ENCODE measurements around the gene CDCA7L. TPM values are rescaled to one million over a fixed set of nuclear protein-coding genes. Genes with fewer than 3 reads are reported as not detected.

CDCA7L gene
- total RNA-seq, 1 donor = 30.0 TPM

- Histone ChIP-seq H3K36me3 (ENCODE audit: insufficient read depth, low read length) (no peaks in the 10 kb centered on the region), H3K9me3 (ENCODE audit: low read depth, low read length) (no peaks in the 10 kb centered on the region), H2AFZ (ENCODE audit: low read length) (no peak overlapping the region), H3K27me3 (ENCODE audit: insufficient read depth, low read length) (no peaks in the 10 kb centered on the region), H3K4me3 (ENCODE audit: insufficient read depth, low read length) (no peak overlapping the region), H3K27ac (ENCODE audit: low read depth, low read length) (no peak overlapping the region), H4K20me1 (ENCODE audit: insufficient read depth, low read length) (no peaks in the 10 kb centered on the region), H3K4me2 (ENCODE audit: insufficient read depth, low read length) (no peak overlapping the region), H3K4me1 (ENCODE audit: insufficient read depth, low read length) (no peaks in the 10 kb centered on the region), H3K79me2 (ENCODE audit: insufficient read depth, low read length) (no peaks in the 10 kb centered on the region)
- TF ChIP-seq CTCF (IDR thresholded peaks at IDR 0.05; ENCODE audit: extremely low read depth, low read depth, low read length) = no peak
- DNase-seq (ENCODE audit: insufficient read length, low spot score, missing footprints) = no peak
Measured at GRCh38 chr7:21893401-21893800, 52.3 kb downstream of the CDCA7L start.

GRCh38 chr7:21891291-21891690 lies 54.4 kb downstream of the CDCA7L start:
- no peak overlapping the region for H3K4me3 ChIP-seq (ENCODE audit: insufficient read depth, low read length)
- no peaks in the 10 kb centered on the region for H3K79me2 ChIP-seq (ENCODE audit: insufficient read depth, low read length)
- H3K27me3 ChIP-seq (ENCODE audit: insufficient read depth, low read length) = no peaks in the 10 kb centered on the region
- H3K4me1 ChIP-seq (ENCODE audit: insufficient read depth, low read length) = no peaks in the 10 kb centered on the region
- no peaks in the 10 kb centered on the region for H3K36me3 ChIP-seq (ENCODE audit: insufficient read depth, low read length)
- no peak overlapping the region for H2AFZ ChIP-seq (ENCODE audit: low read length)
- H3K27ac ChIP-seq (ENCODE audit: low read depth, low read length) = no peak overlapping the region
- no peak overlapping the region for H3K4me2 ChIP-seq (ENCODE audit: insufficient read depth, low read length)
- H3K9me3 ChIP-seq (ENCODE audit: low read depth, low read length) = no peaks in the 10 kb centered on the region
- TF ChIP-seq CTCF (IDR thresholded peaks at IDR 0.05; ENCODE audit: extremely low read depth, low read depth, low read length) = no peak
- no peaks in the 10 kb centered on the region for H4K20me1 ChIP-seq (ENCODE audit: insufficient read depth, low read length)
- DNase-seq (ENCODE audit: insufficient read length, low spot score, missing footprints) = no peak

- TF ChIP-seq CTCF (IDR thresholded peaks at IDR 0.05; ENCODE audit: extremely low read depth, low read depth, low read length) = no peak
- Histone ChIP-seq H2AFZ (ENCODE audit: low read length) (no peak overlapping the region), H3K27ac (ENCODE audit: low read depth, low read length) (no peak overlapping the region)
Measured at GRCh38 chr7:21887779-21888178, 57.9 kb downstream of the CDCA7L start.

GRCh38 chr7:21887353-21887752 lies 58.3 kb downstream of the CDCA7L start:
- DNase-seq (ENCODE audit: insufficient read length, low spot score, missing footprints) = no peak
- no peak overlapping the region for H2AFZ ChIP-seq (ENCODE audit: low read length)
- H3K27ac ChIP-seq (ENCODE audit: low read depth, low read length) = no peak overlapping the region
- TF ChIP-seq CTCF (IDR thresholded peaks at IDR 0.05; ENCODE audit: extremely low read depth, low read depth, low read length) = no peak
- no peaks in the 10 kb centered on the region for H3K27me3 ChIP-seq (ENCODE audit: insufficient read depth, low read length)
- H3K9me3 ChIP-seq (ENCODE audit: low read depth, low read length) = no peaks in the 10 kb centered on the region
- H3K36me3 ChIP-seq (ENCODE audit: insufficient read depth, low read length) = no peaks in the 10 kb centered on the region
- no peaks in the 10 kb centered on the region for H3K79me2 ChIP-seq (ENCODE audit: insufficient read depth, low read length)
- no peaks in the 10 kb centered on the region for H3K4me1 ChIP-seq (ENCODE audit: insufficient read depth, low read length)
- H4K20me1 ChIP-seq (ENCODE audit: insufficient read depth, low read length) = no peaks in the 10 kb centered on the region
- no peak overlapping the region for H3K4me3 ChIP-seq (ENCODE audit: insufficient read depth, low read length)
- no peak overlapping the region for H3K4me2 ChIP-seq (ENCODE audit: insufficient read depth, low read length)

More at GRCh38 chr7:21887779-21888178, 57.9 kb downstream of the CDCA7L start:
- no peak for DNase-seq (ENCODE audit: insufficient read length, low spot score, missing footprints)
- no peaks in the 10 kb centered on the region for H3K79me2 ChIP-seq (ENCODE audit: insufficient read depth, low read length)
- no peaks in the 10 kb centered on the region for H3K4me1 ChIP-seq (ENCODE audit: insufficient read depth, low read length)
- no peaks in the 10 kb centered on the region for H3K36me3 ChIP-seq (ENCODE audit: insufficient read depth, low read length)
- H3K27me3 ChIP-seq (ENCODE audit: insufficient read depth, low read length) = no peaks in the 10 kb centered on the region
- H3K9me3 ChIP-seq (ENCODE audit: low read depth, low read length) = no peaks in the 10 kb centered on the region
- H3K4me2 ChIP-seq (ENCODE audit: insufficient read depth, low read length) = no peak overlapping the region
- no peak overlapping the region for H3K4me3 ChIP-seq (ENCODE audit: insufficient read depth, low read length)
- H4K20me1 ChIP-seq (ENCODE audit: insufficient read depth, low read length) = no peaks in the 10 kb centered on the region

Measured in osteoblast (primary cell).